Activated T-cell treated with anti-CD3 and anti-CD28 coated beads, Interleukin-2, amount 50 U/mL, for 1 hour (primary cell): ENCODE measurements around the gene WDR73.

Source experiments
- DNase-seq: peaks from one replicate; pipeline ENCODE4 v3.0.0-alpha.2; 2020

WDR73 gene

GRCh38 chr15:84608707-84609284 lies 45.3 kb downstream of the WDR73 start:
- no peak for DNase-seq

GRCh38 chr15:84606653-84607120 lies 47.4 kb downstream of the WDR73 start:
- no peak for DNase-seq

DNA sequence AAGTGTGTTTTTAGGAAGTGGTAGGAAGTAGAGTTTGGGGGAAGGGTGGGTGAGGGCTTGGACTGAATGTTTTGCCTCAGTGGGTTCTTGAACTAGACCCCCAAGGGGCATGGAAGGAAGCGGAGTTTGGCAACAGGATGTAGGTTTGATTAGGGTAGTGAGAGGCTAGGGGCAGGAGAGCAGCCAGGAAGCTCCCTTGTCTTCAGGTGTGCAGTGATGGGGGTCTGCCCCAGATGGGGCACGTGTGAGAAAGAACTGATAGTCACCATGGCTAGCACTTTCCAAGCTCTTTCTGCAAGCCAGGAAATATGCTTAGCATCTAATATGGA lies 48.6 kb downstream of the WDR73 start:
- DNase-seq, result no peak

DNA sequence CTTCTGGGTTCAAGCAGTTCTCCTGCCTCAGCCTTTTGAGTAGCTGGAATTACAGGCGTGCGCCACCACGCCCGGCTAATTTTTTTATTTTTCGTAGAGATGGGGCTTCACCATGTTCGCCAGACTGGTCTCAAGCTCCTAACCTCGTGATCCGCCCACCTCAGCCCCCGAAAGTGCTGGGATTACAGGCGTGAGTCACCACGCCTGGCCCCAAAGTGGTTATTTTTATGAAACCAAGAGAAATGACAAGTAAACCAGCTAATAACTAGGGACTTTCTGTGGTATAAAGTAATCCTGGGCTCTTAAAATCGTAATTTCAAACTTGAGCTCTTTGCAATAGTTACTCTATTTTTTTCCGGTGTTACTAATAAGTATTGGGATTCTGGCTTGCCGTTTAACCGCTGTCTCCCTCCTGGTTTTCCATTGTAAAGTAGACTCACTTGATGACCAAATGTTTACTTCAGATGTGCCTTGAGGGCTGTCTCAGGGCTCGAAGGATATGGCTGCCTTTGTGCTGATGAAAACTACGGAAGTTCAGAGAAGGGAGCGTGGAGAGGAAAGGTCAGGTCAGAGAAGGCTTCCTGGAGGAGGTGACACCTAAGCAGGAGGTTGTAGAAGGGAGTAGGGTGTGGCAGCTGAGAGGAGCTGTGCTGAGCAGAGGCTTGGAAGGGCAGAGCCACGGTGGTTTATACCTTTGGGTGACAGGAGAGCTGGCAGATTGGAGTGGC lies 49.1 kb downstream of the WDR73 start:
- DNase-seq, result no peak

- DNase-seq, result no peak
These were observed 50.3 kb downstream of the WDR73 start for GRCh38 chr15:84603630-84604379.

DNA sequence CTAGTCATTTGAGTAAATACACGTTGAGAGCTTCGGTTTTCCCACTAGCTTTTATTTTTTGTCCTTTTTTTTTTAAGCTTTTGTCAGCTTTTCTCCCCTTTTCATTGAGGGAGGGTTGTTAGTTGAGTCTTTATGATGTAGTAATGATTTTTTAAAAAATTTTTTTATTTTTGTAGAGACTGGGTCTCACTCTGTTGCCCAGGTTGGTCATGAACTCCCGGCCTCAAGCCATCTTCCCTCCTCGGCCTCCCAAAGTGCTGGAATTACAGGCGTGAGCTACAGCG lies 52.6 kb downstream of the WDR73 start:
- DNase-seq, result no peak

DNA sequence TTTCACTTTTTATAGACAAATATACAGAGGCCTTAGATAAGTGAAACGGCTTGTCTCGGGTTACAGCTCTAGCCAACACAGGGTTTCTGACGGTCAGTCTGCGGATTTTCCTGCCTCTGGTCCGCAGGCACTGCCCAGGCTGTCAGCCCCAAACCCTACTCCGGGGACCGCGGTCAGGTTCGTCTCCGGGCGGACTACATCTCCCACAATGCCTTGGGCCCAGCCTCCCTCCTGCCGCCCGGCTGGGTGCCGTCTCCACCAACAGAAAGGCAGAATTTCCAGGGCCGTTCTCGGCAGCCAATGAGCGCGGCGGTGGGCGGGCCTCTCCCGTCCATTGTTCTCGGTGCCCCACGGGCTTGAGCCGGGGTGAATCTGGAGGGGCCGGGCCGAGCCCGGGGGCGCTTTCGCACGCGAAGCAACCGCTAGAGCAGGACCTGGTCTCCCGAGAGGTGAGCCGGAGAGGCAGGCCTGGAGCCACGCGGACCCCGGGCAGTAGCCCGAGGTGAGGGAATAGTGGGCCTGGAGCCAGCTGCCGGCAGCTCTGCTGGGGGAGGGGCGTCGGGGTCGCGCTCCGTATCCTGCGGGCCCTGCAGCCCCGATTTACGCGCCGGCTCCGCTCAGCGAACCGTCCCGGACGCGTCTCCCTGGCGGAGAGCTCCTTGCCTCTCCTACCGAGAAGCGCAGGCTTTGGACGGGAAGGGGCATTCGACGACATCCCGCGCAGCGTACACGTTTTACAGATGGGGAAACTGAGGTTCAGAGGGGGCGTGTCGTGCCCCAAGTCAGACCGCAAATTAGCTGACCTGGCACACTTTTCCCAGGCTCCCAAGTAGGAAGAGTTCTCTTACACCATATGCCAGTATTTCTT lies 53.2 kb downstream of the WDR73 start, which contains the start of gene ZSCAN2:
TSS of gene ZSCAN2 (plus strand) at position 323 of the 868 bp plus-strand sequence. CDS start 2,919 bp downstream, outside the sequence.
- DNase-seq, result peak; percentile 90

- DNase-seq, result peak; percentile 65
These were observed 53.8 kb downstream of the WDR73 start for GRCh38 chr15:84600331-84600686.

DNA sequence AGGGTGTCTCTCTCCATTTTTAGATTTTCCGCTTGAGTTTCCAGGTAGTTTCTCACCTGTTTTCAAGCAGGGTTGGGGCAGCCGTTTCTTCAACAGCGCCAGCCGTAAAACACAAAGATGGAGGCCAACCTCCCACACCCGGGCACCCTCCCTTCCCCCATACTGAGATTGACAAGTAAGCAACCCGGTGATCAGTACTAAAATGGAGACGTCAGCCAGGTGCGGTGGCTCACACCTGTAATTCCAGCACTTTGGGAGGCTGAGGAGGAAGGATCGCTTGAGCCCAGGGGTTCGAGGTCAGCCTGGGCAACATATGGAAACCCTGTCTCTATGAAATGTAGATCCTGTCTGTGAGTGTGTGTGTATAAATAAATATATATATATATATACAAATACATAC lies 54.2 kb downstream of the WDR73 start:
- no peak for DNase-seq

GRCh38 chr15:84598993-84599392 lies 55.1 kb downstream of the WDR73 start:
- no peak for DNase-seq

DNA sequence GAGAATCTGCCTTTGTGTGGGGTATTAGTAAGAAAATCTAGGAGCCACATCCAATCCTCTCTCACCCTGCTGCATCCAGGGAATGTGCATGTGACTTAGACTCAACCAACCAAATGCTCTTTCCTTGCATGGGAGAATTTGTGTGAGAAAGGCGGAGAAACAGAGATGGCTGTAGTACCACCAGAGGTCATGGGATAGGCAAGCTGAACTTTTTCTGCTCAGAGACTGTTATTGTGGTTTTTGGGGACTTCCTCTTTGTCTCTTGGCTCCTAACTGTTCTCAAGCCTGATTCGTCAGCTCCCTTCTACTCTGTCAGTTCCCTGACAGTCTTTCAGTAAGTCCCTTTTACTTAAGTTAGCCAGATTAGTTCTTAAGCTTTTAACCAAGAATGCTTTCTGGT lies 55.8 kb downstream of the WDR73 start:
- DNase-seq, result no peak

GRCh38 chr15:84597296-84597695 lies 56.8 kb downstream of the WDR73 start:
- no peak for DNase-seq

DNA sequence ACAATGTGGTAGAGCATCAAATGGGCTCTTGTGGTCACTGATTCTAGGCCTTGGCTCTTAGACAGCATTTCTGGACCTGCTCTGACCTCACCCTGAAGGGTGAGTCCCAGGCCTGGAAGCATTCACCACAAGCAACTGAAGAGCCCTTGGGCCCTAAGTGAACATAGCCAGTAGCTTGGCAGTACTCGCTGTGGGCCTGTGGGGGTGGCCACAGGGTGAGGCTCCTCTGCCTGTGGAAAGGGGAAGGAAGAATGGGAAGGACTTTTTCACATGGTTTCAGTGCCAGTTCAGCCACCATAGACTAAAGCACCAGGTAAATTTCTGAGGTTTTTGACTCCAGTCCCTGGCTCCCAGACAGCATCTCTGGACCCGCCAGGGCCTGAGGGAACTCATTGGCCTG lies 58.4 kb downstream of the WDR73 start:
- no peak for DNase-seq

DNA sequence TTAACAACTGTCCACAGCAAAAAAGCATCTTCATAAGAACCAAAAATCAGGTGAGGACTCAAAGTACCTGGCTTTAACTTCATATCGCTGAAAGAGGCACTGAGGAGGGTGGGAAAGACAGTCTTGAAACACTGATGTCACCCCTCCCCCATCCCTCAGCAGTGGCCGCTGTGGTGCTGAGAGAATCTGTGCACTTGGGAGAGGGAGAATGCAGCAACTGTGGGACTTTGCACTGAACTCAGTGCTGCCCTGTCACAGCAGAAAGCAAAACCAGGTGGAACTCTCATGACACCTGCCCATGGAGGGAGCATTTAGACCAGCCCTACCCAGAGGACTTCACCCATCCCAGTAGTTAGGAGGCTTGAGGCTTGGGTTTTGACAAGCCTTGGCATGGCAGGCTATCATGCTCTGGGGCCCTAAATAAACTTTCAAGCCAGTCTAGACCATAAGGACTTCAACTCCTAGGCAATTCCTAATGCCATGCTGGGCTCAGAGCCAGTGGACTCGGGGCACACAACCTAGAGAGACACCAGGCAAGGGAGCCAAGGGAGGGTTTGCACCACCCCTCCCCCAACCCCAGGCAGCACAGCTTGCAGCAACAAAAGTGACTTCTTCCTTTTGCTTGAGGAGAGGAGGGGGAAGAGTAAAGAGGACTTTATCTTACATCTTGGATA lies 59.3 kb downstream of the WDR73 start:
- no peak for DNase-seq

- no peak for DNase-seq
These were observed 62.3 kb downstream of the WDR73 start for GRCh38 chr15:84591815-84592214.

DNA sequence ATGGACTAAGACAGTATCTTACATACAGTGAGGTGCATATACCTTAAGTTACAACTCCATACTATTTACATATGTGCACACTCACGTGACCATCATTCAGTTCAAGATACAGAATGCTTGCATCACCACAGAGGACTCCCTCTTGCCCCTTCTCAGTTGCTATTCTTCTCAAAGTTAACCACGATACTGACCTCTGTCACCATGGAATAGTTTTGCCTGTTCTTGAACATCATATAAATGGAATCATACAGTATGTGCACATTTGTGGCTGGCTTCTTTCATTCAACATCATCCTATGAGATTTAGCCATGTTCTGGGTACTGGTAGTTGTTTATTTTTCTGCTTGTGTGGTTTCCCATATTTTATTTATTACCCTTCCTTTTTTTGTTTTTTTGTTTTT lies 63.7 kb downstream of the WDR73 start:
- DNase-seq, result no peak
